Adrenal gland (tissue), 19 donors: ENCODE measurements around the gene SMIM10L2A. TPM values are rescaled to one million over a fixed set of nuclear protein-coding genes. Genes with fewer than 3 reads are reported as not detected.
A peak's percentile ranks its signal among the peaks of the same experiment; 100 is the strongest.

Experiments
- DNase-seq, 7 donors: peaks; one replicate each; pipeline ENCODE4 v3.0.0-alpha.2; 2019 to 2020
- H3K27ac ChIP-seq, 5 donors: fragments of 200-600 bp; sonication (generic) in 4 of 5; 1 replicate in 3 of 5; 2 replicates in 2 of 5; pipeline versions ENCODE4 v1.5.1 to v1.8.0; 2016 to 2020; ENCODE audit warnings: mild to moderate bottlenecking in 1 of 5
- H3K27me3 ChIP-seq: fragments of 200-600 bp; 2 replicates; pipeline ENCODE4 v1.8.0; 2021
- H3K36me3 ChIP-seq, 2 donors: fragments of 200-600 bp; replicated peaks in 1 of 2; 1 replicate in 1 of 2; 2 replicates in 1 of 2; pipeline versions ENCODE4 v1.5.1 to v1.8.0; 2018 to 2022
- H3K4me1 ChIP-seq, 2 donors: fragments of 200-600 bp; replicated peaks in 1 of 2; 1 replicate in 1 of 2; 2 replicates in 1 of 2; pipeline versions ENCODE4 v1.5.1 to v1.8.0; 2018 to 2021
- H3K4me3 ChIP-seq, 4 donors: fragments of 200-600 bp; sonication (generic) in 3 of 4; one replicate each; pipeline ENCODE4 v1.5.1; 2016 to 2018
- H3K9me3 ChIP-seq, 3 donors: fragments of 200-600 bp; sonication (generic) in 1 of 3; replicated peaks in 1 of 3; 1 replicate in 2 of 3; 2 replicates in 1 of 3; pipeline versions ENCODE4 v1.5.1 to v1.8.0; 2016 to 2021
- CTCF ChIP-seq, 6 experiments: fragments of 450-650 bp in 4 of 6; fragments of 200-600 bp in 2 of 6; sonication (generic) in 1 of 6; IDR thresholded peaks; 1 replicate in 5 of 6; 2 replicates in 1 of 6; pipeline versions ENCODE4 v1.5.1 to v1.8.0; 2016 to 2021; ENCODE audit warnings: antibody characterized with exemption in 6 of 6, mild to moderate bottlenecking in 2 of 6, moderate library complexity in 1 of 6
- POLR2A ChIP-seq, 2 donors: fragments of 450-650 bp; IDR thresholded peaks; one replicate each; pipeline ENCODE4 v1.6.1; 2017; ENCODE audit warnings: antibody characterized with exemption in 2 of 2, mild to moderate bottlenecking in 2 of 2, moderate library complexity in 1 of 2
- WGBS, 4 donors: extraction: QIAGEN DNeasy Blood & Tissue Kit in 2 of 4; methylation state at CpG; one replicate each; pipeline versions ENCODE4 v1.1.5 to v1.1.7; 2013 to 2017; 5-methylcytosine and 5-hydroxymethylcytosine counted together
- intact Hi-C, 2 donors: fragments of 100-400 bp; cut with DNase I; formaldehyde crosslinking; loops; one replicate each; pipeline versions ENCODE4 v1.14.1 to v1.15.0; 2022 to 2023
- long read RNA-seq, 10 donors: library from polyadenylated mRNA in 3 of 10; unstranded in 2 of 10; stranded (forward) in 1 of 10; transcript quantifications; one replicate each; pipeline ENCODE4 v2.0.0 and lab custom pipeline, GENCODE V29; 2021 to 2026
- polyA plus RNA-seq, 3 donors: library from polyadenylated mRNA; stranded (reverse); fragments of 200-250 nt in 2 of 3; fragments of 350-450 nt in 1 of 3; fragmentation: Illumina TruSeq in 1 of 3; extraction: RNeasy Lipid Tissue Mini Kit (QIAGEN cat#74804) in 1 of 3; gene quantifications; one replicate each; pipeline ENCODE4 v1.2.3, GENCODE V29; 2013 to 2014
- total RNA-seq, 9 donors: library from RNA; depleted of rRNA in 4 of 9; stranded (reverse); fragments of >200 nt in 4 of 9; fragments of 120-200 nt in 1 of 9; fragmentation: NEBNext Ultra II Directional in 1 of 9; extraction: Animal tissue kit (Norgen Biotek cat#: 25700) in 1 of 9; gene quantifications; one replicate each; pipeline versions ENCODE4 v1.1.0 to v1.2.4, GENCODE V29; 2013 to 2023
- donor health status: healthy with polysubstance abuse.
- donor health status: Bipolar disorder and iron deficiency.
- donor health status: DM: yes; HTN: yes; CAD: no.
- donor health status: DM: no; HTN: no; CAD: no.
- donor health status: DM: no; HTN: no; CAD: no.
- donor health status: DM: yes; HTN: yes; CAD: no.

Gene SMIM10L2A
- total RNA-seq, result 100 to 1,000 TPM in 1 of 9 donors, 10 to 100 TPM in 8; 34.9 to 109 (median 45.0) TPM
- 10 to 100 TPM; 31.5 to 39.1 (median 34.4) TPM for polyA plus RNA-seq
- long read RNA-seq, donor 1, full-length matches to known transcripts, result 25 of 25 reads
- long read RNA-seq, donor 1, partial matches to known transcripts, result 0 of 25 reads
- long read RNA-seq, donor 1, other reads (novel, unspliced or antisense), result 0 of 25 reads
- long read RNA-seq, donor 2, full-length matches to known transcripts, result 22 of 22 reads
- long read RNA-seq, donor 2, partial matches to known transcripts, result 0 of 22 reads
- long read RNA-seq, donor 2, other reads (novel, unspliced or antisense), result 0 of 22 reads
- long read RNA-seq, donor 3, full-length matches to known transcripts, result 11 of 11 reads
- long read RNA-seq, donor 3, partial matches to known transcripts, result 0 of 11 reads
- long read RNA-seq, donor 3, other reads (novel, unspliced or antisense), result 0 of 11 reads
- long read RNA-seq, donor 4, partial matches to known transcripts, result 0 of 2 reads
- long read RNA-seq, donor 4, other reads (novel, unspliced or antisense), result 2 of 2 reads
- long read RNA-seq, donor 5, full-length matches to known transcripts, result 274 of 307 reads
- long read RNA-seq, donor 5, partial matches to known transcripts, result 0 of 307 reads
- long read RNA-seq, donor 5, other reads (novel, unspliced or antisense), result 33 of 307 reads
- long read RNA-seq, donor 6, partial matches to known transcripts, result 0 of 5 reads
- long read RNA-seq, donor 6, other reads (novel, unspliced or antisense), result 5 of 5 reads
- long read RNA-seq, donor 7, full-length matches to known transcripts, result 15 of 15 reads
- long read RNA-seq, donor 7, partial matches to known transcripts, result 0 of 15 reads
- long read RNA-seq, donor 7, other reads (novel, unspliced or antisense), result 0 of 15 reads
- long read RNA-seq, donor 8, full-length matches to known transcripts, result 40 of 40 reads
- long read RNA-seq, donor 8, partial matches to known transcripts, result 0 of 40 reads
- long read RNA-seq, donor 8, other reads (novel, unspliced or antisense), result 0 of 40 reads
- long read RNA-seq, donor 9, full-length matches to known transcripts, result 5 of 5 reads
- long read RNA-seq, donor 9, partial matches to known transcripts, result 0 of 5 reads
- long read RNA-seq, donor 9, other reads (novel, unspliced or antisense), result 0 of 5 reads
- long read RNA-seq, donor 10, full-length matches to known transcripts, result 12 of 12 reads
- long read RNA-seq, donor 10, partial matches to known transcripts, result 0 of 12 reads
- long read RNA-seq, donor 10, other reads (novel, unspliced or antisense), result 0 of 12 reads

- TF ChIP-seq CTCF (IDR thresholded peaks at IDR 0.05) (no peak), POLR2A (IDR thresholded peaks at IDR 0.05) (peak in 1 of 2 donors; percentile 53)
- DNase-seq, result peak in 1 of 7 donors; percentile 25
- no peaks in the 10 kb centered on the region for H3K9me3 ChIP-seq
- 3 to 62% (median 36%) methylated on average over 29 to 94 of the region's 100 CpGs; no CpG with 5 or more reads in 1 of the 4 donors for WGBS, 4 donors
- H3K4me1 ChIP-seq, result peaks cover 0 to 4% of the 10 kb centered on the region in 2 donors
- H3K36me3 ChIP-seq, result no peaks in the 10 kb centered on the region
- peak within 1 kb of the TSS in 2 of 4 donors; percentile 16 to 66 for H3K4me3 ChIP-seq
- peak within 1 kb of the TSS in 3 of 5 donors; percentile 51 to 80 (median 54) for H3K27ac ChIP-seq
- H3K27me3 ChIP-seq, result no peaks in the 10 kb centered on the region
- intact Hi-C loops, result no loop called here
Measured at GRCh38 chrX:135421932-135422809, at the start of gene SMIM10L2A. Gene SMIM10L2A, plus strand, starts transcription at chrX:135421944. Its CDS starts 188 bp downstream, at chrX:135422132.

GRCh38 chrX:135373357-135373756 lies 48.4 kb upstream of the SMIM10L2A start:
- no peak overlapping the region for H3K4me3 ChIP-seq
- WGBS, 4 donors, result 79 to 94% (median 90%) methylated on average over 7 of the region's 7 CpGs
- H3K4me1 ChIP-seq, result no peaks in the 10 kb centered on the region
- no peak for TF ChIP-seq POLR2A (IDR thresholded peaks at IDR 0.05)
- DNase-seq, result no peak
- H3K27ac ChIP-seq, result no peak overlapping the region
- H3K9me3 ChIP-seq, result no peaks in the 10 kb centered on the region
- intact Hi-C loops, result no loop called here
- H3K36me3 ChIP-seq, result no peaks in the 10 kb centered on the region
- H3K27me3 ChIP-seq, result no peaks in the 10 kb centered on the region

DNA sequence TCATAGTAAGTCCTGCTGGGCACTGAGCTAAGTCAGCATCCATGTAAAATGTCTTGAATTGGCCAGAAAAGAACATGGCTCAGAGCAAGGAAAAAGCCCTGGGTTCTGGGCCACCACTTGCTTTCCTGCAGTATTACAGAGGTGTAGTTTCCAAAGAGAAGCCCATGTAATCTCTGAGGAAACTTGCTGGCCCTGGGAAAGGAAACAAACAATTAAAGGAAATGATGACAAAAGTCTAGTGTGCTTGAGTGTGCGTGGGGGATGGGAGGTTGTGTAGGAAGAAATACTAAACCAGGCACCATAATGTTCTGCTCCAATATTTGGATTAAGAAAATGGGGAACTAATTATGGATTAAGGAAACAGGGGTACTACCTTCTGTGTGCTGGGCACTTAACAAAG lies 39.5 kb upstream of the SMIM10L2A start:
- no peak overlapping the region for H3K4me3 ChIP-seq
- no peaks in the 10 kb centered on the region for H3K9me3 ChIP-seq
- TF ChIP-seq POLR2A (IDR thresholded peaks at IDR 0.05) (no peak), CTCF (IDR thresholded peaks at IDR 0.05) (no peak)
- no peak overlapping the region for H3K27ac ChIP-seq
- WGBS, 4 donors, result 71 to 87% (median 78%) methylated on average over 1 of the region's 1 CpG
- intact Hi-C loops, result no loop called here
- no peaks in the 10 kb centered on the region for H3K4me1 ChIP-seq
- H3K27me3 ChIP-seq, result peaks cover 6% of the 10 kb centered on the region
- H3K36me3 ChIP-seq, result no peaks in the 10 kb centered on the region
- DNase-seq, result peak in 1 of 7 donors; percentile 19

- intact Hi-C loops, result no loop called here
- no peaks in the 10 kb centered on the region for H3K36me3 ChIP-seq
- WGBS, 4 donors, result 79 to 100% (median 84%) methylated on average over 1 to 2 of the region's 2 CpGs
- no peak overlapping the region for H3K27ac ChIP-seq
- no peak for DNase-seq
- peaks cover 6% of the 10 kb centered on the region for H3K27me3 ChIP-seq
- TF ChIP-seq POLR2A (IDR thresholded peaks at IDR 0.05), result no peak
- TF ChIP-seq CTCF (IDR thresholded peaks at IDR 0.05), result no peak
- H3K4me3 ChIP-seq, result no peak overlapping the region
- H3K9me3 ChIP-seq, result no peaks in the 10 kb centered on the region
- no peaks in the 10 kb centered on the region for H3K4me1 ChIP-seq
Measured at GRCh38 chrX:135383249-135383648, 38.5 kb upstream of the SMIM10L2A start.
